Transverse colon (tissue), 4 donors: ENCODE results near the gene BIN2.

ENCODE experiments used
- POLR2A ChIP-seq: fragments of 450-650 bp; IDR thresholded peaks from one replicate; pipeline ENCODE4 v1.6.1; 2016; ENCODE audit warnings: antibody characterized with exemption, mild to moderate bottlenecking, moderate library complexity
- POLR2AphosphoS5 ChIP-seq, 3 donors: sonication (generic); formaldehyde crosslinking; IDR thresholded peaks; one replicate each; pipeline ENCODE4 v1.6.1; 2016; ENCODE audit warnings: antibody characterized with exemption in 3 of 3
- TF ChIP-seq, protein P1 (sequence below), 5 experiments: fragments of 200-600 bp in 3 of 5; fragments of 450-650 bp in 2 of 5; sonication (generic) in 3 of 5; IDR thresholded peaks; 1 replicate in 2 of 5; 2 replicates in 3 of 5; pipeline ENCODE4 v1.5.1; 2016 to 2017; ENCODE audit warnings: antibody characterized with exemption in 5 of 5, inconsistent platforms in 3 of 5, mild to moderate bottlenecking in 2 of 5, moderate library complexity in 1 of 5

DNA sequence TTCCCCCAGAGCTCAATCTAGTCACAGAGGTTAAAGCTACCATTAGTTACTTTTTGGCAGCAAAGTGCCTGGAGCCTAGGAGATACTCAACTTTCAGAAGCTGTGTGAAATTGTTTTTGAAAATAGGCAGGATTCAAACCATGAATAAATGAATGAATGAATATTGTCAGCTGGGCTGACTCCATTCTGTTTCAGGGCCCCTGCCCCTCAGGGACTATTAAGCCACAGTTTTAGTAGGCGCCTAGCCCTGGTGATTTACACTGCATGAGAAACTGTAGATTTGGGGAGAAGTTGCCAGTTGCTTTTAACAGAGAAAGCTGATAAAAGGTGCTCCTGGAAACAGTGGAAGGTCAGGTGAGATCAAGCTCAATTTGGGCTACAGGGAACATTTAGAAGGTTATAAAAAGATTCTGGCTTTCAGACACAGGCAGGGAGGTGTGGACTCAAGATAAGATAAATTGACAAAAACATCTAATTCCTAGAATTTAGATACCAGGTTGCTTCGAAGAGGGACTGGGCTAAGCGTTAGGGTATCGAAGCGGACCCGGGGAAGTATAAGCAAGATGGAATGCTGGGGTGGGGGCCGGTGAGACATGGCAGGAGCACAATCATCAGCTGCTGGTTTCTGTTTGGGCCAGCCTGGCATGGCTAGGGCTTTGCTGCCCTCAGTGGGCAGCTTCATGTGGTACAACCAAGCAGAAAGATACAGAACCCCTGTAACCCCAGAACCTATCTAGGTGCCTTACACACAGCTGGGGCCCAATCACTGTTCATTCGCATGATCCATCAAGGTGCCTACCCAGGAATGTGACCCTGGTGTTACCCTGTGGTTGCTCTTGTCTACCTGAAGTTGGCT is 37.4 kb upstream of the BIN2 start:
- TF ChIP-seq, protein P1, sequence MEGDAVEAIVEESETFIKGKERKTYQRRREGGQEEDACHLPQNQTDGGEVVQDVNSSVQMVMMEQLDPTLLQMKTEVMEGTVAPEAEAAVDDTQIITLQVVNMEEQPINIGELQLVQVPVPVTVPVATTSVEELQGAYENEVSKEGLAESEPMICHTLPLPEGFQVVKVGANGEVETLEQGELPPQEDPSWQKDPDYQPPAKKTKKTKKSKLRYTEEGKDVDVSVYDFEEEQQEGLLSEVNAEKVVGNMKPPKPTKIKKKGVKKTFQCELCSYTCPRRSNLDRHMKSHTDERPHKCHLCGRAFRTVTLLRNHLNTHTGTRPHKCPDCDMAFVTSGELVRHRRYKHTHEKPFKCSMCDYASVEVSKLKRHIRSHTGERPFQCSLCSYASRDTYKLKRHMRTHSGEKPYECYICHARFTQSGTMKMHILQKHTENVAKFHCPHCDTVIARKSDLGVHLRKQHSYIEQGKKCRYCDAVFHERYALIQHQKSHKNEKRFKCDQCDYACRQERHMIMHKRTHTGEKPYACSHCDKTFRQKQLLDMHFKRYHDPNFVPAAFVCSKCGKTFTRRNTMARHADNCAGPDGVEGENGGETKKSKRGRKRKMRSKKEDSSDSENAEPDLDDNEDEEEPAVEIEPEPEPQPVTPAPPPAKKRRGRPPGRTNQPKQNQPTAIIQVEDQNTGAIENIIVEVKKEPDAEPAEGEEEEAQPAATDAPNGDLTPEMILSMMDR (IDR thresholded peaks at IDR 0.05), result no peak
- no peak for TF ChIP-seq POLR2AphosphoS5 (IDR thresholded peaks at IDR 0.05)
- TF ChIP-seq POLR2A, result no peak
